HepG2 (cell line): ENCODE results near the gene KIAA0040. TPM values are rescaled to one million over a fixed set of nuclear protein-coding genes. Genes with fewer than 3 reads are reported as not detected.

Experiments
- ATAC-seq: fragments of 200-7000 bp; cut with Tn5 transposase; 3 replicates; pipeline ENCODE4 v1.9.1; 2020; ENCODE audit warnings: mild to moderate bottlenecking, moderate library complexity
- BruUV-seq: library from RNA; stranded (reverse); fragments of 400-500 nt; replicated peaks from 2 replicates; lab custom pipeline; 2021; lab: Mats Ljungman, UMichigan
- CTCF ChIA-PET: fragments of 300-600 bp; formaldehyde crosslinking; extraction: SDS; loops from one replicate; lab custom pipeline; 2021; ENCODE audit warnings: low total read pairs, inconsistent platforms, low intra/inter-chr PET ratio; lab: Yijun Ruan, JAX
- POLR2A ChIA-PET: fragments of 350-600 bp; sonication (Branson Sonifier 250); formaldehyde crosslinking; loops from one replicate; lab custom pipeline; 2020; ENCODE audit warnings: antibody characterized with exemption, inconsistent platforms; lab: Yijun Ruan, JAX
- DNase-seq: peaks from one replicate; pipeline ENCODE4 v3.0.0-alpha.2; 2015; ENCODE audit warnings: low spot score
- FAIRE-seq: peaks from 3 replicates; lab custom pipeline; 2011; peaks lifted over from hg19 to GRCh38; lab: Jason Lieb, UNC
- H2AFZ ChIP-seq: one replicate; pipeline ENCODE4 v1.6.1; 2011; ENCODE audit warnings: low read length, inconsistent platforms
- H3K27ac ChIP-seq: fragments of 300-600 bp; 3 replicates; pipeline ENCODE4 v1.8.0; 2011; ENCODE audit warnings: mixed run types, mild to moderate bottlenecking, mixed read lengths, low read length, inconsistent platforms; ENCODE audit not compliant: insufficient read depth; ENCODE audit errors: extremely low read length
- H3K27me3 ChIP-seq, 2 experiments: fragments of 200-600 bp in 1 of 2; 2 replicates in 1 of 2; 3 replicates in 1 of 2; pipeline versions ENCODE4 v1.6.0 to v1.8.0; 2011; ENCODE audit warnings: low read length in 2 of 2, mild to moderate bottlenecking in 2 of 2, moderate library complexity in 2 of 2, inconsistent platforms in 1 of 2; ENCODE audit not compliant: insufficient read depth in 2 of 2, control insufficient read depth in 1 of 2
- H3K36me3 ChIP-seq, 2 experiments: fragments of 200-600 bp in 1 of 2; replicated peaks in 1 of 2; 2 replicates in 1 of 2; 3 replicates in 1 of 2; pipeline versions ENCODE4 v1.5.1 to v1.8.0; 2011; ENCODE audit warnings: low read length in 2 of 2, inconsistent platforms in 1 of 2; ENCODE audit not compliant: insufficient read depth in 2 of 2, control insufficient read depth in 1 of 2
- H3K4me1 ChIP-seq: 2 replicates; pipeline ENCODE4 v1.5.1; 2012; ENCODE audit warnings: low read length, inconsistent platforms; ENCODE audit not compliant: insufficient read depth
- H3K4me2 ChIP-seq: 2 replicates; pipeline ENCODE4 v1.6.0; 2011; ENCODE audit warnings: low read depth, low read length, inconsistent platforms
- H3K4me3 ChIP-seq, 3 experiments: fragments of 200-600 bp in 1 of 3; sonication (generic), shearing (Covaris generic) in 1 of 3; replicated peaks in 1 of 3; 2 replicates each; pipeline ENCODE4 v1.5.1; 2011 to 2016; ENCODE audit warnings: low read length in 3 of 3, inconsistent platforms in 2 of 3, low read depth in 2 of 3, mild to moderate bottlenecking in 2 of 3, control low read depth in 1 of 3, mixed read lengths in 1 of 3; ENCODE audit not compliant: insufficient read depth in 1 of 3
- H3K79me2 ChIP-seq: one replicate; pipeline ENCODE4 v1.6.1; 2011; ENCODE audit warnings: low read length, inconsistent platforms; ENCODE audit not compliant: insufficient read depth
- H3K9ac ChIP-seq: 2 replicates; pipeline ENCODE4 v1.6.0; 2011; ENCODE audit warnings: mild to moderate bottlenecking, low read depth, low read length, inconsistent platforms; ENCODE audit not compliant: insufficient read depth
- H3K9me3 ChIP-seq: 2 replicates; pipeline ENCODE4 v1.5.1; 2012; ENCODE audit warnings: mild to moderate bottlenecking, low read length
- H4K20me1 ChIP-seq: 2 replicates; pipeline ENCODE4 v1.6.0; 2011; ENCODE audit warnings: inconsistent platforms, mild to moderate bottlenecking, low read length, moderate library complexity; ENCODE audit not compliant: insufficient read depth
- HMG20B ChIP-seq: conservative IDR thresholded peaks from 2 replicates; pipeline ENCODE4 v1.6.1; 2016; ENCODE audit warnings: missing genetic modification reagents, missing compliant biosample characterization
- KLF12 ChIP-seq: sonication (generic); formaldehyde crosslinking; IDR thresholded peaks from 2 replicates; pipeline ENCODE4 v1.4.0; 2020; ENCODE audit warnings: missing genetic modification reagents, borderline replicate concordance
- MEIS1 ChIP-seq: sonication (generic); formaldehyde crosslinking; IDR thresholded peaks from 2 replicates; pipeline ENCODE4 v1.9.0; 2021; ENCODE audit warnings: mild to moderate bottlenecking, missing genetic modification reagents, moderate library complexity, borderline replicate concordance
- NFE2 ChIP-seq: sonication (generic); formaldehyde crosslinking; IDR thresholded peaks from 2 replicates; pipeline ENCODE4 v1.4.0; 2020; ENCODE audit warnings: missing genetic modification reagents
- RBM39 ChIP-seq: fragments of 200-400 bp; formaldehyde crosslinking; IDR thresholded peaks from one replicate; pipeline ENCODE4 v1.6.1; 2018; ENCODE audit warnings: antibody characterized with exemption, mild to moderate bottlenecking, low read depth, low read length; ENCODE audit not compliant: poor library complexity, severe bottlenecking
- ZNF251 ChIP-seq: sonication (generic); formaldehyde crosslinking; IDR thresholded peaks from 2 replicates; pipeline ENCODE4 v1.9.0; 2021; ENCODE audit warnings: mild to moderate bottlenecking, missing genetic modification reagents
- ZNF557 ChIP-seq: sonication (generic); formaldehyde crosslinking; IDR thresholded peaks from 2 replicates; pipeline ENCODE4 v1.4.0; 2020; ENCODE audit warnings: missing genetic modification reagents
- ZNF567 ChIP-seq: sonication (generic); formaldehyde crosslinking; IDR thresholded peaks from 2 replicates; pipeline ENCODE4 v1.8.1; 2023; ENCODE audit warnings: mild to moderate bottlenecking, missing genetic modification reagents, borderline replicate concordance
- ZNF883 ChIP-seq: sonication (generic); formaldehyde crosslinking; IDR thresholded peaks from 2 replicates; pipeline ENCODE4 v1.5.1; 2020; ENCODE audit warnings: mild to moderate bottlenecking, missing genetic modification reagents; ENCODE audit errors: not compliant biosample characterization
- WGBS: methylation state at CpG from one replicate; pipeline ENCODE4 v1.1.6; 2017; ENCODE audit warnings: low lambda C conversion rate; 5-methylcytosine and 5-hydroxymethylcytosine counted together
- in situ Hi-C: cut with HindIII; loops from 2 replicates; pipeline ENCODE4 v1.10.0; 2017; ENCODE audit warnings: low pct_unique_long_range_greater_than_20kb; ENCODE audit not compliant: extremely low pct_ligation_motif_present
- intact Hi-C: fragments of 100-400 bp; cut with micrococcal nuclease; formaldehyde crosslinking; loops from one replicate; pipeline ENCODE4 v1.10.0; 2022; ENCODE audit not compliant: unreplicated experiment
- polyA plus RNA-seq, 8 experiments: library from polyadenylated mRNA; depleted of rRNA in 3 of 8; stranded (reverse) in 7 of 8; unstranded in 1 of 8; fragments of >200 nt; fragmentation: Illumina TruSeq in 4 of 8; extraction: Trizol in 4 of 8; gene quantifications; 2 replicates each; pipeline versions ENCODE4 v1.2.1 to v1.2.3, GENCODE V29; 2011 to 2016; ENCODE audit warnings: low read depth in 4 of 8, missing spikeins in 1 of 8, mixed read lengths in 1 of 8; ENCODE audit not compliant: insufficient read depth in 1 of 8
- total RNA-seq, 5 experiments: library from RNA; depleted of rRNA; stranded (reverse); fragments of >200 nt; fragmentation: Illumina TruSeq; extraction: Trizol; gene quantifications; 2 replicates each; pipeline ENCODE4 v1.2.3, GENCODE V29; 2016; ENCODE audit warnings: low read depth in 1 of 5
- TF ChIP-seq, protein P1 (sequence below), 2 experiments: sonication (generic) in 1 of 2; formaldehyde crosslinking in 1 of 2; IDR thresholded peaks; 2 replicates each; pipeline versions ENCODE4 v1.5.1 to v1.6.1; 2011 to 2020; ENCODE audit warnings: borderline replicate concordance in 1 of 2, low read depth in 1 of 2, low read length in 1 of 2, mild to moderate bottlenecking in 1 of 2, missing genetic modification reagents in 1 of 2, moderate library complexity in 1 of 2
- TF ChIP-seq, protein P2 (sequence below): IDR thresholded peaks from 2 replicates; pipeline ENCODE4 v1.6.1; 2016; ENCODE audit warnings: missing compliant biosample characterization, missing genetic modification reagents, borderline replicate concordance
- TF ChIP-seq, protein P3 (sequence below): sonication (generic); formaldehyde crosslinking; conservative IDR thresholded peaks from 2 replicates; pipeline ENCODE4 v1.4.0; 2020; ENCODE audit warnings: missing genetic modification reagents

KIAA0040 gene
- total and polyA plus RNA-seq, 2 of the 13 experiments (the other 11 are each of a cell fraction or from before 2014, with no cell fraction given), result 0.24 to 0.26 TPM

DNA sequence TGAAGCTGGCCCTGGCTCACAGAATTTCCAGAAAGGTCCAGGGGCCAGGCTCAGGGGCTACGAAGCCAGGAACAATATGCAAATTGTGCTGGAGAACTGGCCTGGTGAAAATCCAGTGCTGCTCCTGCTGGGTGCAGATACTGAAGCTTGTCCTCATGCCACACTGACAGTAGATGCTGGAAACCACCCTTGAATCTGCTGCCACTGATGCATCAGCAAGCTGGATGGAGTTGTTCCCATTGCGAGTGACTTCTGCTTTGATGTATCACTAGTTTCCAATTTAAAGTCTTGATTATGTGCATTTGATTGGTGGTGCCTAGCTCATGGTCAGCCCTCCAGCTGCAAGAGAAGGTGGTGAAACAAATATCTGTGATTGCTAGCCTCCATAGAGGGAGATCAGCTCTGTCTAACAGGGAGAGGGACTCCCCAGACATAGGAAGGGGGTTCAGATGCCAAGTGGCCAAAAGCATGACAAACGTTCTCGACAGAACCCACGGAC lies 11.0 kb upstream of the KIAA0040 start:
- Histone ChIP-seq H3K4me2 (no peak overlapping the region), H3K9me3 (no peaks in the 10 kb centered on the region), H2AFZ (no peak overlapping the region), H4K20me1 (no peaks in the 10 kb centered on the region), H3K4me3 (no peak overlapping the region), H3K36me3 (no peaks in the 10 kb centered on the region), H3K27me3 (0 out of 5 replicates have a peak, but pooled peaks cover 0 to 3% of the 10 kb centered on the region in 2 experiments), H3K79me2 (no peaks in the 10 kb centered on the region), H3K9ac (no peak overlapping the region), H3K27ac (no peak overlapping the region)
- 0% methylated on average over 4 of the region's 5 CpGs for whole genome bisulfite sequencing
- CTCF ChIA-PET, result no interaction called here
- ATAC-seq (no peak), FAIRE-seq (no peak)
- intact Hi-C loops, result no loop called here
- BruUV-seq, result no TSS peak
- POLR2A ChIA-PET, result no interaction called here
- TF ChIP-seq ZNF883 (CRISPR knock-in tag), result no peak
- no peak for TF ChIP-seq ZNF251
- no peak for TF ChIP-seq RBM39
- no peak for TF ChIP-seq HMG20B (CRISPR knock-in tag)
- TF ChIP-seq NFE2 (CRISPR knock-in tag), result no peak
- no peak for TF ChIP-seq ZNF557 (CRISPR knock-in tag)
- TF ChIP-seq KLF12 (CRISPR knock-in tag), result no peak
- TF ChIP-seq ZNF567 (CRISPR knock-in tag), result no peak
- TF ChIP-seq, protein P1, sequence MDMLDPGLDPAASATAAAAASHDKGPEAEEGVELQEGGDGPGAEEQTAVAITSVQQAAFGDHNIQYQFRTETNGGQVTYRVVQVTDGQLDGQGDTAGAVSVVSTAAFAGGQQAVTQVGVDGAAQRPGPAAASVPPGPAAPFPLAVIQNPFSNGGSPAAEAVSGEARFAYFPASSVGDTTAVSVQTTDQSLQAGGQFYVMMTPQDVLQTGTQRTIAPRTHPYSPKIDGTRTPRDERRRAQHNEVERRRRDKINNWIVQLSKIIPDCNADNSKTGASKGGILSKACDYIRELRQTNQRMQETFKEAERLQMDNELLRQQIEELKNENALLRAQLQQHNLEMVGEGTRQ (IDR thresholded peaks at IDR 0.05; ENCODE audit: low read depth, low read length), result no peak
- TF ChIP-seq, protein P1 (CRISPR knock-in tag; IDR thresholded peaks at IDR 0.05; ENCODE audit: borderline replicate concordance), result no peak
- TF ChIP-seq MEIS1 (CRISPR knock-in tag), result no peak
- TF ChIP-seq, protein P2, sequence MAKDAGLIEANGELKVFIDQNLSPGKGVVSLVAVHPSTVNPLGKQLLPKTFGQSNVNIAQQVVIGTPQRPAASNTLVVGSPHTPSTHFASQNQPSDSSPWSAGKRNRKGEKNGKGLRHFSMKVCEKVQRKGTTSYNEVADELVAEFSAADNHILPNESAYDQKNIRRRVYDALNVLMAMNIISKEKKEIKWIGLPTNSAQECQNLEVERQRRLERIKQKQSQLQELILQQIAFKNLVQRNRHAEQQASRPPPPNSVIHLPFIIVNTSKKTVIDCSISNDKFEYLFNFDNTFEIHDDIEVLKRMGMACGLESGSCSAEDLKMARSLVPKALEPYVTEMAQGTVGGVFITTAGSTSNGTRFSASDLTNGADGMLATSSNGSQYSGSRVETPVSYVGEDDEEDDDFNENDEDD (CRISPR knock-in tag), result no peak
- TF ChIP-seq, protein P3, sequence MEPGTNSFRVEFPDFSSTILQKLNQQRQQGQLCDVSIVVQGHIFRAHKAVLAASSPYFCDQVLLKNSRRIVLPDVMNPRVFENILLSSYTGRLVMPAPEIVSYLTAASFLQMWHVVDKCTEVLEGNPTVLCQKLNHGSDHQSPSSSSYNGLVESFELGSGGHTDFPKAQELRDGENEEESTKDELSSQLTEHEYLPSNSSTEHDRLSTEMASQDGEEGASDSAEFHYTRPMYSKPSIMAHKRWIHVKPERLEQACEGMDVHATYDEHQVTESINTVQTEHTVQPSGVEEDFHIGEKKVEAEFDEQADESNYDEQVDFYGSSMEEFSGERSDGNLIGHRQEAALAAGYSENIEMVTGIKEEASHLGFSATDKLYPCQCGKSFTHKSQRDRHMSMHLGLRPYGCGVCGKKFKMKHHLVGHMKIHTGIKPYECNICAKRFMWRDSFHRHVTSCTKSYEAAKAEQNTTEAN (CRISPR knock-in tag), result no peak
- TF ChIP-seq, all 625 proteins: peak for 0
- no peak for DNase-seq
- no peaks in the 10 kb centered on the region for H3K4me1 ChIP-seq
- in situ Hi-C loops, result no loop called here
